NCI-H146 treated with DMSO at 0.1 percent for 48 hours (cell line): ENCODE measurements around the gene MAP2K5.

Experiments
- DNase-seq: peaks from one replicate; lab custom pipeline; 2025; ENCODE audit not compliant: unreplicated experiment; lab: John Stamatoyannopoulos, UW

Gene MAP2K5

DNA sequence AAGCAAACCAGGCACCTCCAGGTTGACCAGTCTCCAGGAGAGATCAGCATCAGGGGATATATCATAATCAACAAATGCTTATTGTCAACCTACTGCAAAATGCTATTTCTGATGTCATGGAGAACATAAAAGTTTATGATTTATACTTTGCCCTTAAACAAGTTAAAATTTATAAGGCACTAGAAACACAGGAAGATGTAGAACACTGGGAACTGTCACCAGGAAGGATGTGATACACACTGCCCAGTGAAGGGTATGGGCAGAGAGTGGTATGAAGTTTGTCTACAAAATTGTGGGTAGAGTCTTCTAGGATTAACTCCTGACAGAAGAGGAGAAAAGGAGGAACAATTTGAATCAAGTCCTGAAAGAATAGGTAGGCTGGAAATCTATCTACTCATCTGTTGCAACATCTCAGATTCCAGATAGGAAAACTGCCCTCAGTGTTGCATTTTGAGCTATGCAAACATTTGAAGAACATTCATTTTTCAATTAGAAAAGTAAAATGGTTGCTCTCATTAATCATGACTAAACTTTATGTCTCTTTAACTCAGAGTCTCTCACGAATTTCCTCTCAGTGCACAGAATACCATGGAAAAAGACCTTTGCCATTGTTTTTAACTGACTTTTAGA lies 176.9 kb downstream of the MAP2K5 start:
- DNase-seq, result no peak

DNA sequence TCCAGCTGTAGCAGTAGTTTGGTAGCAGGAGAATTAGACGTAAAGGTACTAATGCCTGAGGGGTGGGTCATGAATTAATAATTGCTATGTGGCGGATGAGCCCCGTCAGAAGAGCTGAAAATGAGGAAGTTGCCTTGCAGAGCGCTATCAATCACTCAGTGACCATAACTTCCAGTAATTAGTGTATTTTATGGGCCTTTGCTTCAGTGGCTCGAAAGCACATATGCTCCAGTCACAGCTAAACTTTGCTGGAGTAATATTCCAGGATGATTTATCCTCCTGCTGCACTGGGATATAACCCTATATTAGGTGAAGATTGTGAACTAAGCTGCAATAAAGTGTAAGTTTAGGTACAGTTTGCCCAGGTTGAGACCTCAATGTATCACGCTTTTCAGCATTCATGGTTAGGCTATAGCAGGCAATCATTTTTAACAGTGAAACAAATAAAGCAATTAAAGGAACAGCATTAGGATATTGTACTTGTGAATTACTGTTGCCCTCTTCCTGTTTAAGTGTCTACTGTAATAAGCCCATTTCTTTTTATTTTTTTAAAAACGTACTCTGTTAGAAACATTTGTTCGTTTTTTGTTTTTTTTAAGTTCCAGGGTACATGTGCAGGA lies 178.2 kb downstream of the MAP2K5 start:
- no peak for DNase-seq

DNA sequence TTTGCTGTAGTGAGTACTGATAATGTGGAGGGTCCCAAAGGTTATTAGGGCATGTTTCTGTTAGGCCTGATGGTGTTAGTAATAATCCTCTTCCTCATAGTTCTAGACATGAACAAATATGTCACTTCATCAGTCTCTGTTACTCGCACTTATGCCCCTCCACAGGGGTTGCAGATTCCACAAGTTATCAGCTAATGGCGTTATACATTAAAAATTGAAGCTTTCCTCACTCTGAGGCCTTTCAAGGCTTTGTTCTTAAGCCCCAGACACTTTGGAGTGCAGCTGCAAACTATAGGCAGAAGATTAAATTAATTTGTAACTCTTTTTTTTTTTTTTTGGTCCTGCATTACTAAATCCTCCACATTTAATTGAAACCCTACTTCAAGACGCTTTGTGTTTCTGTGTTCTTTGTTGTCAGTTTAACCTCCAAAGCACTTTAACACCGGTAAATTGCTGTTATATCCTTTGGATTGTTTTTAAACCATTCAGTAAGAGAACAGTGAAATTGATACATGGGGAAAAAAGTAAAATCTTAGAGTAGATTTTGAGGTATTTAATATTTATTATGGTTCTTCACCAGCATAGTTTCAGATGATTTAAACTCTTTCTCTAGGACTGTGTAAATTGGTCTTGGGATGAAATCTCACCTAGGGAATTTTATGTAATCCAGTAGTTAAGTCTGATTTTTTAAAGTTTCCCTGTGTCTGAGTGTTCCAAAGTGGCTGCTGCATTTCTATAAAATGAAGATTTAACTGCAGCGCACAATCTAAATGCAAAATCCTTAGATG lies 179.7 kb downstream of the MAP2K5 start:
- DNase-seq, result no peak

DNA sequence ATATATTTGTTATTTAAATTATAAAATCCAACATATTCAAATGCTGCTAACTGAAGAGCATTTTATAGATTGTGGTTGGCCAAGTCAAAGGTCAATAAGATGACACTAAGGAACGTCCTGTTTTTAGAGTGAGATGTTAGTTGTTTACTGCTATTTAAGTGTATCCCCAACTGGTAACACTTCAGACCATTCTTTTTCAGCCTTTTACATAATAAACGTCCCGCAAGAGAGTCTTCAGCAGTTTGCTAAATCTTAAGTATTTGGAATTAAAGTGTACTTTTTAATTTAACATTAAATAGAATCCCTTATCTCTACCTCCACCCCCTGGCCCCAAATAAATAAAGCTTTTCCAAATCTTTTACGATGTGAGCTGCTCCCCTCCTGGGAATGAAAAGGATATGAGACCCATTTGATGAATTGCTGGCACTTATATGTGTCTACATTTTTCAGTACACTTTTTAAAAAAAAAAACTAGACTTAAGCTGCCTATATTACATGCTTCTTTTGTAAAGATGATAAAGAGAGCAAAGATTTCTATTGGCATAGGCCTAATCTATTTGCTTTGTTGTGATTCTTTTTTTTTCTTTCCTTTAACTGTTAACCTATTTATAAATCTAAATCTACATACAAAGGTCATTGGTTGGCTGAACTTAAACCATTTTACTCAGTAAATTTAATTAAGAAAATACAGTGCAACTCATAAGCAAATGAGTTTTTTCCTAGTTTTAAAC lies 181.0 kb downstream of the MAP2K5 start:
- no peak for DNase-seq

DNA sequence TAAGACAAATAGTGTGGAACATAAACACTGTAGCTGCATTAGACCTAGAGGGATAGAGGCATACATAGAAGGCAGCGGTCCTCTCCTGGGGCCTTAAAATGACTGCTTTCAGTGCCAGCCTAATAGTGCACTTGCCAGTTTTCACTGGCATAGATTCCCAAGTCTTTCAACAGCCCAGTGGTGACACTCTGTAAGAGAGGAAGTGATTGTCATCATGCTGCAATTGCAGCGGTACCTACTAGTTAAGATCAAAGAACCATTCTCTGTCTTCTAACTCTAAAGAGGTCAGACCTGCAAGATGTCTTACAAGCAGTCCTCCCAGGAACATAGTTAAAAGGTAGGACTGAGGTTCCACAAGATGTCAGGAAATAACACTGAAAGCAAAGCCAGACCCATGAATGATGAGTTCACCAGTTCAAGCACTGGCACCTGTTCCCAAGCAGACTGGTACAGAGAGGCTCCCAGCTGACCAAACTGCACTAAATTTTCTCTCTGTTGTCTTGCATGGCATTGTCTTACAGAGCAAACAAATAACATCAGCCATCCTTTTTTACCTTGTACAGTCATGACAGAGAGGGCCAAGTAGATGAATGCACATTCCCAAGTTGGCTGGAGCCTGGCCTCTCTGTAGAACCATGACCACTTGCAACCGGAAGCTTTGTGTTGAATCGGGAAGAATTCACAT lies 182.3 kb downstream of the MAP2K5 start:
- DNase-seq, result no peak

DNA sequence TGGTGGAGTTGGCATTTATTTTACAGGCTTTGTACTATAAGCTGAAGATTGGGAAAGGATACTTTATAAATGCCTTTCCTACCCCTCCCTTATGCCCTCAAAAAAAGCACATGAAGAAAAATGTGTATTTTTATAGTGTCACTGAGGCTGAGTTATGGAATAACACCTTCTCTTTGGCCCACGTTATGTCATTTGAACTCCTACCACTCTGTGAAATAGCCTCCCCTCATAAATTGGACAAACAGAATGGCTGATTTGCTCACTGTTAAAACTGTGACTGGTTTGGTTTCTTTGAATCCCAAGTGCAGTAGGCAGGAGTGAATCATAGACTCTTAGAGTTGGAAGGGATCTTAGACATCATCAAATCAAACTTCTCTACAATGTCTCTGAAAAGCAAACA lies 187.6 kb downstream of the MAP2K5 start:
- DNase-seq, result no peak

DNA sequence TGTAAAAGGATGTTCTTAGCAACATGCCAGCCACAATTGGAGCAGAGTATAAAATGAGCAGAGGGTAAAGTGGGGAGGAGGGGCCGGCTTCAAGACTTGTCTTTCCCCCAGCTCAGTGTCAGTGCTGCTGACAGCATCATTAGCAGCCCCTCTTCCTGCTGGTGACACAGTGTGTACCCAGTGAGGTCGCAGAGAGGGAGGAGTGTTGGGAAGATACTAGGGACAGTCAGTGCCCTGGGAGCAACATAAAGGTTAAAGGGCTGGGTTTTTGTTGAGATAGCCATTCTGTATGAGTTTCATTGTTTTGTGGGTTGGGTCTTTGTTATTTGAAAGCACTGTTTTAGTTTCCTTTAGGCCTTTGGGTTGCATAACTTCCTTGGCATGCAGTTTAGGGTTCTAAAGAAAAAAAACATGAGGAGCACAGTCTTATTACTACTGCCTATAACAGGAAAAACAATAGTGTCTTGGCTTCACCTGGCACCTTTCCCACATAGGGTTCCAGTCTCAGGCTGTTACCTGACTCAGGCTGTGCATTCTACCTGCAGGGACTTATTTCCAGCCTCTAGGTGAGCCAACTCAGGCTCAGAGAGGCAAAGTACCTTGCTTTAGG lies 188.7 kb downstream of the MAP2K5 start:
- no peak for DNase-seq

DNA sequence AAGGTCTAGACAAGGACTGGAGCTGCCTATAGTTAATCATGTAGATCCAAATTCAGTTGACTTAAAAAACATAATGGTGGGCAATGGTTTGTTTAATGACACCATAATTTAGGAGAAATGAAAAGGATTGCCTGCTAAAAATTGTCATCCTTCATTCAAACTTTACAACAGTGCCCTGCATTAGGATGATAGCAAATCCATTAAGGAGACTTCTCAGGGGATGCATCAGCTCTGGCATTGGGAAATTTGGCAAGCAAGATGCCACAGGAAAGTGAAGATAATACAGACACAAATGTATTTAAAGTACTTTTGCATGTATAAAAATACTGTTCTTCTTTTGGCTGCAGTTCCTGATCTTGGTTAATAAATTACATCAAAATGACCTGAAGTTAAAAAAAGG lies 189.7 kb downstream of the MAP2K5 start:
- no peak for DNase-seq

DNA sequence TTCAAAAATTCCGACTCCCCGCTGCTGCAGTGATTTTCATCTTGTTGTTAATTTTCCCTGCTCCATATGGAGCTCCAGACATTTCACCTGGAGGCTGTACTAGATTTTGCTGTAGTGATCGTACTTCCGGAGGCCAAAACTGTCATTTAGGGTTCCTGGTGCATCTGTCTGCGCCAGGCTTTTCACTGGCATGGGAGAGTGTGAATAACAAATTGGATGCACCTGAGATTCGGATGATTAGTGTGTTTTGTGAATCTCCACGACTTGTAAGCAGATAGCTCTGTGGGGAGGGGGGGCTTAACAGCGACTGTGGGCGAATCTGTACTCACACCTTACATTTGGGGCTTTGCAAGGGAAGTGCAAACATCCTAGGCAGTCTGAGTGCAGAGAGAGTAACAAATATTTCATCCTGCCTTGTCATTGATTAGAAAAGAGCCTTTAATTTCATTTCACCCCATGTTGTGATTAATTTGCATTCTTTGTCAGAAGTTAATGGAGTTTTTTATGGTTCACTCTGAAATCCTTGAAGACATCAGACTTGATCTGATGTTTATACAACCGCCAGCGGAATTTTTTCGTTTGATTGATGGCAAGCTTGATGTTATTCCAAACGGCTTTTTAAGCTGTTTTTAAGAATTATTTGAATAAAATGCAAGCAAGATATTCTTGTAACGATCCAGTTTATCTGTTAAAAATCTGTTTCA lies 190.3 kb downstream of the MAP2K5 start:
- DNase-seq, result no peak

DNA sequence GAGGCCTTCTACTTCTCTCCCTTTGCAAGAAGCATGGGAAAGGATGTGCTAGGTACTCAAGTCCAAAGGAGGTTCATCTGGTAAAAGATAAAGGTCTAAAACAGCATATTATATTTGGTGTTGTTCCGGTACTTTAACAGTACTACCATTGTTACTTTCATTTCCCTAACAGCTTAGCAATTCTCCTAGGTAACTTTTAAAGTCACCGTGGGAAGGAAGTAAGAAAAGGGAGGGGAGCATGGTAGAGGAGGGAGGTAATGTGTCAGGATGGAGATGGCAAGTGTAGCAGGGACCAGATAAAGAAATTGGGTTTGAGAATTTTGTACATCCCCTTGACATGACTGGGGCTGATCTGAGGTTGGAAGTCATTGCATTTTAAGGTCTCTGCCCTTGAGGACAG lies 193.4 kb downstream of the MAP2K5 start:
- DNase-seq, result no peak

DNA sequence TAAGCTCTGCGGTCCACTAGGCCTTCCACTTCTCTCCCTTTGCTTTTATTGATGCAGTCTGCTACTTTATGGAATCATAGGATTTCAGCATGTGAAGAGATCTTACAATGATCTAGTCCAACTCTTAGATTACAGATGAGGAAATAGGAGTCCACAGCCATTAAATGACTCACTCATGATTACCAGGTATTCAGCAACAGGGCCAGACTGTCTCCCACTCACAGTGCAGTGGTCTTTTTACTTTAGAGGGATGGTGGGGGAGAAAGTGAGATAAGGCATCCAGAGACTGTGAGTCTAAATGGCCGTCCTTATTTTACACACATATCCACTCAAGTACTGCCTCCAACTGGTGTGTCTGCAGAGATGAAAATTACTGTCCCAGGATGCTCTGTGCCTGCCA lies 194.3 kb downstream of the MAP2K5 start:
- no peak for DNase-seq

DNA sequence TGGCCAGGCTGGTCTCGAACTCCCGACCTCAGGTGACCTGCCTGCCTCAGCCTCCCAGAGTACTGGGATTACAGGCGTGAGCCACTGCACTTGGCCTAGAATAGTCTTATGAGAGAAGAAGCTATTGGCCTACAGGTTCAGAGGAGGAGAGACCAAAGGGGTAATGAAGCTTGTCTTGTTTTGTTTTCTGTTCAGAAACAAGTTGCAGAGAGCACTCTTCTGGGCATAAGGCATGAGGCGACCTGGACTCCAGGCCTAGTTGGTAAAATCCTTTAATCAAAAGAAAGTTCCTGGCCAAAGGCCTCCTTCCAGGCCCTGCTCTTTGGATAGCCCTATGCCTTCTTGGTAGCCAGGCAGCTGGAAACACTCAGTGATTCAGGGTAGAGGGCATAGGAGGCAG lies 195.6 kb downstream of the MAP2K5 start:
- DNase-seq, result no peak

DNA sequence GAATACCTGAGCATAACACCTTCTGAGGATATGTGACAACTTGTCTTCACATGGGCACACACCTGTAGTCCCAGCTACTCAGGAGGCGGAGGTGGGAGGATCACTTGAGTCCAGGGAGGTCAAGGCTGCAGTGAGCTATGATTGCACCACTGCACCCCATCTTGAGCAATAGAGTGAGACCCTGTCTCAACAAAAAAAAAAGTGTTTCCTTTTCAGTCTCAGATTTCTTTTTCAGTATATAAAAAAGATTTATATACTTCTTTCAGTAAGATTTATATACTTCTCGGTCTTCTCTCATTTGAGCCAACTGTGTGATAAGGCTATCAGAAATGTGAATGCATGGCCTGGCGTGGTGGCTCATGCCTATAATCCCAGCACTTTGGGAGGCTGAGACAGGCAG lies 197.9 kb downstream of the MAP2K5 start:
- DNase-seq, result no peak

DNA sequence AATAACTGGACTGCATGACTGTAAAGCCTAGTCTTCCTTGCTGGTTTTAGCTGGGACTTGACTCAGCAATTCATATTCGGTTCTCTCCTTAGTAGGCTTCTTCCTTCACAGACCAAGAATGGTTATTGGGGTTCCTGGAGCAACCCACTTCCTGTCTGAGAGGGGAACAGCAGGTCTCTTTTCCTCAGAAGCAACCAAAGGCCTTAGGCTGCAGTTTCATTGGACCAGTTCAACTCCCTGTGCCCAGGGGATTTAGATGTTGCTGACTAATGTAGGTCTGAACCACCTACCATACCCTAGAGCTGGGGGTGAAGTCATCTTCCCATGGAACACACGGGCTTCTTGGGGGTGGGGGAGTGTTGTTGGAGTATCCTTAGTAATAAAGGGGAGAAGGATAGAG lies 198.8 kb downstream of the MAP2K5 start:
- no peak for DNase-seq

DNA sequence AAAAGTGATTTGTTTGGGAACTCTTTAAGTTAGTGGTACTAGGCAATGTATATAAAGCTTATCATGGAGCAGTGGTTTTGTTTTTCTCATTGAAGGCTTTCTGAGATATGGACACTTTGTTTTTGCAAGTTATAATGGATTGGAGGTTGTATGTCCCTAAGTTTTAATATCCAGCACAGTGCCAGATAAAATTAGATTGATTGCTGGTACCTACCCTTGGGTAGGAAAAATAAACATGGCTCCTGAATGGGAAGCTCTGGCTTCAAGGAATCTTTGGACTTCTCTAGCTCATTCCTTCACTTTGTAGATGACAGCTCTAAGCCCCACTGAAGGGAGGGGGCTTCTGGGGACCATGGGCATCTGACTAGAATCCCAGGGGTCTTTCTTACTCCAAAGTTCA lies 201.1 kb downstream of the MAP2K5 start:
- DNase-seq, result no peak

DNA sequence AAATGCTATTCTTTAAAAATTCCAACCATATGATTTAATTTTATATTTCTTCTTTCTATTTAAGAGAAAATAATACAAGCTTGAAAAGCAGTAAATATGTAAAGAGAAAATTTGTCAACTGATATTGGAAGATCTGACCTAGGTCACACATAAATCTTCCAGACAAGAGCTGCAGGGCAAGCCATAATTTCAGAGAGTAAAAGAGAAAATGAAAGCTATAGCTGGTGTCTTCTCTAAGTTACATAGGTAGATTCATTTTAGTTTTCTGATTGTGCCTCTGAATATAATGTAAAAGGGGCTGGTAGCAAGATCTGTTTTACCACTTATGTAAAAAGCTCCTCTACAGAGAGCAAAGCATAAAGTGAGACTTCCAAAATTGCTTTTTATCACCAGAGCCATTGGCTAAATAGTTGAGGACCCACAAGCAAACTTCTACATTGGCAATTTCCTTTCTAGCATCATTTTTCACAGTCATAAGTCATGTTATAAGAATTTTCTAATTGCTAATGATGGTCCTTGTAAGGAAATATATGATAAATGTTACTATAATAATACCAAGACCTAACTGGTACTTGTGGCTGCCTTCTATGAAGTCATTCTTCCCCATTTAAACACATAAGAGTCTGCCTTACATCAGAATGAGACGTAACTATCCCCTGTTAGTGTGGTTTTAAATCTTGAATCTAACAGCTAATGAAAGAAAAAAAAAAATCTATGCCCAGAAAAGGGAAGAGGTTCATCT lies 202.0 kb downstream of the MAP2K5 start:
- DNase-seq, result no peak

DNA sequence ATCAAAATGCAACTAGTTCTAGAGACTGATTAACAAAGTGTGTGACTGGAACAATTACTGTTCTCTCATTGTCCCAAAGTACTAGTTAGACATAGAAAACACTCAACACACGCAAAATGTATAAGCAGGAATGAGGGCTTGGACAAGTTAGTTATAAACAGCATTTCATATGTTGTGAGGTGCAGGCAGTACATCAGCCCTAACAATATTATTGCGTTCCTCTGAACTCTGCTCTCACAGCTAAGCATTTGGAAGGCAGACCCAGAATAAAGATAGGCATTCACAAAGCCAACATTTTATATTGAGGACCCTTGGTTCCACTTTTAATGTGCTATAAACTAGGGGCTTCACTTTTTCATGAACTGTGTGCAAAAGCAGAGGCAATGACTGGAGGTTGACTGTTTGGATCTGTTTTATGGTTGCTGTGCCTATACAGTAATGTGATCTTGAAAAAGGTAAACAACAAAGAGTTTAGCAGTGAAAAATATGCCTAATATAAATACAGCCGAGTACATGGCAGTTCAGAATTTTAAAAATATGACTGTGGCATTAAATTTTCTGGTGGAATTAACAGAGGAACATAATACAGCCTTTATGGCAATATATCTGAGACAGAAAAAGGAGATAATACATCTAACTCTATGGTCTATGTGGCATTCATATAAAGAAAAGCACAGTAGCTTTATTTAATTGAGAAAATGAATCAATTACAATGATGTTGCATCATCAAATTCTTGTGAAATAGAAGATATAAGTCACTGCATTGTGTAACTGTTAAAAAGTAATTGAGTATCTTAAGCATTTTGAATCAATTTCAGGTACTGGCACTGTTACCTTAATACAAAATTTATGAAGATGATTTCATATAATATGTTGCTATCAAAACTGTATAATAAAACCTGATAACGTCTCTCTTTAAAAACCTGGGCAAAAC lies 202.8 kb downstream of the MAP2K5 start:
- DNase-seq, result no peak

DNA sequence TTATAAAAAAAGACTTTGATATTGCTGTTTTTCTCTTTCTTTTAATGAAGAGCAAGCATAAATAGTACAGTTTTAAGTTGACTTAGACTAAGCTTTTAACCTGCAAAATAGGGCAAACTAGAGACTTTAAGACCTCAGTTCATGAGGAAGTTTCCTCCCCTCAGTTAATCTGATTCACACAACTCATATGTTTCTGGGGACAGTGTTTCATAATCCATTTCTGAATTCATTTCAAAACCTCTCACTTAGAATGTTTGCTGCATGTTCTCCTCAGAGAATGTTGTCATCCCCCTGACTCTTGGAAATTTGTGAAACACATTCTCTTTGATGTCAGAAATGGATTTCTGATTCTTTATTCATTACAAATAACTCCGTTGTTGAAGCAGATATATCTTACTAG lies 203.5 kb downstream of the MAP2K5 start:
- DNase-seq, result no peak
